Keratinocyte (primary cell): ENCODE measurements around the gene HORMAD1.

ENCODE experiments used
- CTCF ChIP-seq, 3 experiments: IDR thresholded peaks in 1 of 3; conservative IDR thresholded peaks in 1 of 3; optimal IDR thresholded peaks in 1 of 3; 2 replicates in 2 of 3; 3 replicates in 1 of 3; pipeline versions ENCODE3 to v1.5.1; 2011; ENCODE audit warnings: low read length in 3 of 3, mild to moderate bottlenecking in 3 of 3, moderate library complexity in 2 of 3, control low read depth in 1 of 3, inconsistent platforms in 1 of 3; ENCODE audit not compliant: insufficient read depth in 2 of 3; ENCODE audit errors: extremely low read depth in 1 of 3
- EZH2 ChIP-seq: IDR thresholded peaks from one replicate; pipeline ENCODE4 v1.6.1; 2012; ENCODE audit warnings: inconsistent platforms, mild to moderate bottlenecking, low read length, moderate library complexity

- TF ChIP-seq CTCF (optimal IDR thresholded peaks at IDR 0.05 in 1 of 3, IDR thresholded peaks at IDR 0.05 in 1 of 3, conservative IDR thresholded peaks at IDR 0.05 in 1 of 3; ENCODE audit: extremely low read depth in 1 of 3, insufficient read depth in 2 of 3, low read length in 3 of 3) (no peak), EZH2 (no peak)
Observed at GRCh38 chr1:150730130-150730721, 9.5 kb upstream of the HORMAD1 start.
